PC-9 (cell line): ENCODE data around the gene OR2T29. TPM values are rescaled to one million over a fixed set of nuclear protein-coding genes. Genes with fewer than 3 reads are reported as not detected.
"Not testable (repeated sequence)": the region's sequence is repeated elsewhere in the genome, so short reads cannot be mapped to it uniquely, and the experiment has no call there.

Source experiments
- BruUV-seq: library from RNA; stranded (reverse); fragments of 400-500 nt; replicated peaks from 2 replicates; lab custom pipeline; 2021; lab: Mats Ljungman, UMichigan
- CTCF ChIA-PET: fragments of 300-600 bp; sonication (Branson Sonifier 250); formaldehyde crosslinking; loops from one replicate; lab custom pipeline; 2022; ENCODE audit warnings: antibody characterized with exemption; lab: Charles Lee
- POLR2A ChIA-PET: fragments of 300-600 bp; sonication (Branson Sonifier 250); formaldehyde crosslinking; loops from one replicate; lab custom pipeline; 2022; ENCODE audit warnings: antibody characterized with exemption; ENCODE audit not compliant: unreplicated experiment; lab: Charles Lee
- DNase-seq, 2 experiments: peaks; one replicate each; pipeline versions ENCODE4 v3.0.0 to v3.0.0-alpha.2; 2015 to 2022; ENCODE audit warnings: mixed read lengths in 1 of 2
- H2AFZ ChIP-seq: fragments of 200-600 bp; sonication (generic); 2 replicates; pipeline ENCODE4 v1.8.1; 2017; ENCODE audit warnings: antibody characterized with exemption
- H3F3A ChIP-seq: fragments of 200-600 bp; sonication (generic); 2 replicates; pipeline ENCODE4 v1.8.1; 2017; ENCODE audit warnings: antibody characterized with exemption, mild to moderate bottlenecking, low read depth; ENCODE audit not compliant: insufficient read depth
- H3K27ac ChIP-seq: fragments of 200-600 bp; sonication (generic); 2 replicates; pipeline ENCODE4 v1.6.1; 2016; ENCODE audit warnings: mixed run types
- H3K27me3 ChIP-seq: fragments of 200-600 bp; sonication (generic); 2 replicates; pipeline ENCODE4 v1.6.1; 2016; ENCODE audit warnings: low read depth, mixed run types; ENCODE audit not compliant: insufficient read depth
- H3K36me3 ChIP-seq: fragments of 200-600 bp; sonication (generic); 2 replicates; pipeline ENCODE4 v1.6.1; 2016; ENCODE audit warnings: low read depth, mixed run types
- H3K4me1 ChIP-seq: fragments of 200-600 bp; sonication (generic); replicated peaks from 2 replicates; pipeline ENCODE4 v1.6.1; 2016; ENCODE audit warnings: mixed run types; ENCODE audit not compliant: insufficient read depth
- H3K4me2 ChIP-seq: fragments of 200-600 bp; sonication (generic); 2 replicates; pipeline ENCODE4 v1.6.1; 2017; ENCODE audit warnings: mixed run types
- H3K4me3 ChIP-seq: fragments of 200-600 bp; sonication (generic); 2 replicates; pipeline ENCODE4 v1.6.1; 2016; ENCODE audit warnings: mixed run types
- H3K79me2 ChIP-seq: fragments of 200-600 bp; sonication (generic); 2 replicates; pipeline ENCODE4 v1.6.1; 2017; ENCODE audit warnings: low read depth, mixed run types
- H3K9me2 ChIP-seq: fragments of 200-600 bp; sonication (generic); 2 replicates; pipeline ENCODE4 v1.8.1; 2017; ENCODE audit warnings: mild to moderate bottlenecking; ENCODE audit not compliant: insufficient read depth
- H3K9me3 ChIP-seq: fragments of 200-600 bp; sonication (generic); 2 replicates; pipeline ENCODE4 v1.8.1; 2016; ENCODE audit warnings: low read depth; ENCODE audit not compliant: insufficient read depth
- H4K20me1 ChIP-seq: fragments of 200-600 bp; sonication (generic); 2 replicates; pipeline ENCODE4 v1.8.1; 2017; ENCODE audit not compliant: insufficient read depth
- CTCF ChIP-seq: fragments of 200-600 bp; sonication (generic); conservative IDR thresholded peaks from 2 replicates; pipeline ENCODE4 v1.6.1; 2017; ENCODE audit warnings: mixed run types, antibody characterized with exemption, mild to moderate bottlenecking, moderate library complexity
- EZH2 ChIP-seq: fragments of 200-600 bp; sonication (generic); IDR thresholded peaks from 2 replicates; pipeline ENCODE4 v1.8.0; 2017; ENCODE audit warnings: antibody characterized with exemption, low read depth
- intact Hi-C: fragments of 100-400 bp; cut with micrococcal nuclease; formaldehyde crosslinking; loops from one replicate; pipeline ENCODE4 v1.10.0; 2022; ENCODE audit not compliant: unreplicated experiment
- total RNA-seq: library from RNA; stranded (reverse); gene quantifications from 2 replicates; pipeline ENCODE4 v1.2.3, GENCODE V29; 2021

OR2T29 gene
- total RNA-seq, 1 experiment from 2014 or later, result not detected

GRCh38 chr1:248585266-248585665 is 22.7 kb upstream of the OR2T29 start:
- Histone ChIP-seq H3K9me2 (no peaks in the 10 kb centered on the region), H3F3A (no peaks in the 10 kb centered on the region), H3K79me2 (no peaks in the 10 kb centered on the region), H3K9me3 (no peaks in the 10 kb centered on the region), H2AFZ (no peak overlapping the region), H3K27me3 (no peaks in the 10 kb centered on the region), H3K4me1 (no peaks in the 10 kb centered on the region), H3K4me3 (no peak overlapping the region), H4K20me1 (no peaks in the 10 kb centered on the region), H3K27ac (no peak overlapping the region), H3K4me2 (no peak overlapping the region), H3K36me3 (no peaks in the 10 kb centered on the region)
- intact Hi-C loops, result no loop called here
- ChIA-PET POLR2A (no interaction called here), CTCF (no interaction called here)
- TF ChIP-seq EZH2 (no peak), CTCF (no peak)
- no TSS peak for BruUV-seq
- no peak for DNase-seq

GRCh38 chr1:248576260-248576980 is 13.8 kb upstream of the OR2T29 start:
- H3K36me3 ChIP-seq, result no peaks in the 10 kb centered on the region
- no peaks in the 10 kb centered on the region for H3K9me3 ChIP-seq
- no peaks in the 10 kb centered on the region for H3K4me1 ChIP-seq
- no peaks in the 10 kb centered on the region for H3F3A ChIP-seq
- no peak overlapping the region for H3K27ac ChIP-seq
- no peaks in the 10 kb centered on the region for H3K27me3 ChIP-seq
- no peak overlapping the region for H2AFZ ChIP-seq
- POLR2A ChIA-PET, result no interaction called here
- no peaks in the 10 kb centered on the region for H3K9me2 ChIP-seq
- intact Hi-C loops, result no loop called here
- no peaks in the 10 kb centered on the region for H4K20me1 ChIP-seq
- CTCF ChIA-PET, result no interaction called here
- no peak overlapping the region for H3K4me2 ChIP-seq
- H3K79me2 ChIP-seq, result no peaks in the 10 kb centered on the region
- no peak overlapping the region for H3K4me3 ChIP-seq
- no TSS peak for BruUV-seq
- TF ChIP-seq CTCF (no peak), EZH2 (no peak)
- DNase-seq, result no peak

GRCh38 chr1:248574657-248575056 is 12.1 kb upstream of the OR2T29 start, which contains the start of gene OR2T34:
Gene OR2T34, minus strand, starts transcription at chr1:248574757. Its CDS starts 0 bp downstream, at chr1:248574757.
- H3K4me2 ChIP-seq, H3K9me2 ChIP-seq, BruUV-seq, H3F3A ChIP-seq, H3K4me3 ChIP-seq, H4K20me1 ChIP-seq, H3K4me1 ChIP-seq, POLR2A ChIA-PET, DNase-seq, H3K9me3 ChIP-seq, CTCF ChIA-PET, H2AFZ ChIP-seq, H3K27me3 ChIP-seq, H3K27ac ChIP-seq, H3K36me3 ChIP-seq, intact Hi-C loops, H3K79me2 ChIP-seq: not testable (repeated sequence)

- H3K9me3 ChIP-seq, CTCF ChIA-PET, H4K20me1 ChIP-seq, H2AFZ ChIP-seq, H3K27me3 ChIP-seq, DNase-seq, H3K4me1 ChIP-seq, POLR2A ChIA-PET, H3K79me2 ChIP-seq, H3K36me3 ChIP-seq, H3K4me2 ChIP-seq, intact Hi-C loops, BruUV-seq, H3K9me2 ChIP-seq, H3K4me3 ChIP-seq, H3F3A ChIP-seq, H3K27ac ChIP-seq: not testable (repeated sequence)
Measured at GRCh38 chr1:248573856-248574255, 11.3 kb upstream of the OR2T29 start.

GRCh38 chr1:248572049-248572448 is 9.5 kb upstream of the OR2T29 start:
- H3K79me2 ChIP-seq, H4K20me1 ChIP-seq, H3K4me1 ChIP-seq, BruUV-seq, DNase-seq, H3K27ac ChIP-seq, H3K36me3 ChIP-seq, H3K27me3 ChIP-seq, H3K4me3 ChIP-seq, H3K9me2 ChIP-seq, H3K4me2 ChIP-seq, POLR2A ChIA-PET, H2AFZ ChIP-seq, intact Hi-C loops, CTCF ChIA-PET, H3K9me3 ChIP-seq, H3F3A ChIP-seq: not testable (repeated sequence)

GRCh38 chr1:248570811-248571210 is 8.2 kb upstream of the OR2T29 start:
- H3K9me3 ChIP-seq, intact Hi-C loops, H3K27me3 ChIP-seq, CTCF ChIA-PET, H3F3A ChIP-seq, H3K4me3 ChIP-seq, POLR2A ChIA-PET, H2AFZ ChIP-seq, H3K79me2 ChIP-seq, H3K36me3 ChIP-seq, H3K27ac ChIP-seq, H4K20me1 ChIP-seq, DNase-seq, H3K4me2 ChIP-seq, BruUV-seq, H3K9me2 ChIP-seq, H3K4me1 ChIP-seq: not testable (repeated sequence)
